SK-N-MC (cell line): ENCODE measurements around the gene TMEM156.

Source experiments
- EZH2 ChIP-seq: fragments of 200-600 bp; sonication (generic); IDR thresholded peaks from one replicate; pipeline ENCODE4 v1.6.1; 2017; ENCODE audit warnings: antibody characterized with exemption
- FOXP2 ChIP-seq: optimal IDR thresholded peaks from 2 replicates; pipeline ENCODE3; 2011; ENCODE audit warnings: mild to moderate bottlenecking, moderate library complexity; ENCODE audit not compliant: insufficient read depth; ENCODE audit errors: extremely low read length, control extremely low read depth
- POLR2AphosphoS5 ChIP-seq: IDR thresholded peaks from 2 replicates; pipeline ENCODE4 v1.6.1; 2012; ENCODE audit warnings: mild to moderate bottlenecking, low read depth, low read length, borderline replicate concordance

DNA sequence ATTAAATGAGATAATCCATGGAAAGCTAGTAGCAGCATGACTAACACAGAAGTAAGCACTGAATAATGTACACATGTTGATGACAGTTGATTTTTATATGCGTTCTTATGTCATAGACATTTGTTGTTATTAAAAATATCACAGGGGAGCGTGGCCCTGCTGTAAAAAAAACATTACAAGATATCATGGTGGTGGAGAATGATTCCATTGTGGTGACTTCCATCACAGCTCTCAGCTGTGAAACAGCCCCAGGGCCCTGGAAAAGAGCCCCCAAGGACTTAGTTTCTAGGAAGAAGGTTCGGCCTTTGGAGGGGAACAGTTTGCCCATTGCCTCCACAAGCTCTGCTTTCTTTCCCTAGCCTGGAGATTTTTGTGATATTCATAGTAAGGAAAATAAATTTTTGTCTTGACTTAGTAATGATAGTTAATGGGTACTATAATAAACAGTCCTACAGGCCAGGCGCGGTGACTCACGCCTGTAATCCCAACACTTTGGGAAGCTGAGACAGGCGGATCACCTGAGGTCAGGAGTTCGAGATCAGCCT is 114.7 kb downstream of the TMEM156 start:
- TF ChIP-seq EZH2 (no peak), FOXP2 (no peak), POLR2AphosphoS5 (no peak)
